Measurements from ENCODE around the gene GPX2.
A peak's percentile ranks its signal among the peaks of the same experiment; 100 is the strongest.

Gene GPX2

GRCh38 chr14:64958743-64959142 lies 16.2 kb upstream of the GPX2 start:
- no peak for DNase-seq

GRCh38 chr14:64958201-64958600 lies 15.7 kb upstream of the GPX2 start:
- DNase-seq = no peak

GRCh38 chr14:64956697-64957406 lies 14.3 kb upstream of the GPX2 start:
- DNase-seq = no peak

GRCh38 chr14:64955297-64955696 lies 12.8 kb upstream of the GPX2 start:
- DNase-seq = no peak

- DNase-seq = no peak
These were observed 12.1 kb upstream of the GPX2 start for GRCh38 chr14:64954491-64955240.

- DNase-seq = no peak
These were observed 11.1 kb upstream of the GPX2 start for GRCh38 chr14:64953661-64954060.

- no peak for DNase-seq
These were observed 10.7 kb upstream of the GPX2 start for GRCh38 chr14:64953310-64953654.

- peak in 1 of 5 experiments; percentile 16 for DNase-seq
These were observed 10.2 kb upstream of the GPX2 start for GRCh38 chr14:64952598-64953309.

GRCh38 chr14:64951724-64952123 lies 9.2 kb upstream of the GPX2 start:
- no peak for DNase-seq

- DNase-seq = no peak
These were observed 8.7 kb upstream of the GPX2 start for GRCh38 chr14:64951291-64951690.

GRCh38 chr14:64950889-64951288 lies 8.3 kb upstream of the GPX2 start:
- no peak for DNase-seq

- DNase-seq = no peak
These were observed 6.2 kb upstream of the GPX2 start for GRCh38 chr14:64948612-64949210.

GRCh38 chr14:64947710-64948611 lies 5.4 kb upstream of the GPX2 start:
- no peak for DNase-seq

- no peak for DNase-seq
These were observed 3.9 kb upstream of the GPX2 start for GRCh38 chr14:64946310-64947045.

GRCh38 chr14:64945431-64946178 lies 3.1 kb upstream of the GPX2 start:
- DNase-seq = no peak

- no peak for DNase-seq
These were observed 2.3 kb upstream of the GPX2 start for GRCh38 chr14:64944861-64945260.

- DNase-seq = no peak
These were observed 1.5 kb upstream of the GPX2 start for GRCh38 chr14:64944041-64944440.

GRCh38 chr14:64943556-64943955 lies 1.0 kb upstream of the GPX2 start:
- no peak for DNase-seq

- DNase-seq = no peak
These were observed 2.1 kb downstream of the GPX2 start for GRCh38 chr14:64940336-64940910.

- DNase-seq = no peak
These were observed 2.7 kb downstream of the GPX2 start for GRCh38 chr14:64939817-64940190.

All from T-helper 2 cell (primary cell).